GM21786 (cell line): ENCODE results near the gene POT1.
"Not testable (repeated sequence)": the region's sequence is repeated elsewhere in the genome, so short reads cannot be mapped to it uniquely, and the experiment has no call there.

Experiments
- ATAC-seq: cut with Tn5 transposase; IDR thresholded peaks from one replicate; pipeline ENCODE4 v1.9.1; 2021; ENCODE audit not compliant: unreplicated experiment

POT1 gene

GRCh38 chr7:124929467-124930172, at the start of gene POT1:
Gene POT1 (minus strand): TSS chr7:124929825. CDS start chr7:124897173, 32,652 bp downstream.
- peak; percentile 99 for ATAC-seq

- not testable (repeated sequence) for ATAC-seq
Measured at GRCh38 chr7:124975131-124975530, 45.5 kb upstream of the POT1 start.

DNA sequence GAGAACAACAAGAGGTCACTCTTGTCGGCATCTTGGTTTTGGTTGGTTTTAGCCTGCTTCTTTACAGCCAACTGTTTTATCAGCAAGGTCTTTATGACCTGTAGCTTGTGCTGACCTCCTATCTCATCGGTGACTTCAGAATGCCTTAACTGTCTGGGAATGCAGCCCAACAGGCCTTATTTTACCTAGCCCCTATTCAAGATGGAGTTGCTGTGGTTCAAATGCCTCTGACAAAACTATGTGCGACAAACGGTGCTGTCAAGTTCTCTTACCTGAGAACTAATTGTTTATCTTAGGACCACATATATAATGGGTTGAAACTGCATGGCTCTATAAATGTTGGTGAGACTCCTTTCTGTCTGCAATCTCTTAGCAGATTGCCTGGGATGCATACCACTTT, 35.9 kb upstream of the POT1 start:
- ATAC-seq: no peak

- no peak for ATAC-seq
Measured at GRCh38 chr7:124959676-124960075, 30.1 kb upstream of the POT1 start.

- not testable (repeated sequence) for ATAC-seq
Measured at GRCh38 chr7:124957952-124958351, 28.3 kb upstream of the POT1 start.

DNA sequence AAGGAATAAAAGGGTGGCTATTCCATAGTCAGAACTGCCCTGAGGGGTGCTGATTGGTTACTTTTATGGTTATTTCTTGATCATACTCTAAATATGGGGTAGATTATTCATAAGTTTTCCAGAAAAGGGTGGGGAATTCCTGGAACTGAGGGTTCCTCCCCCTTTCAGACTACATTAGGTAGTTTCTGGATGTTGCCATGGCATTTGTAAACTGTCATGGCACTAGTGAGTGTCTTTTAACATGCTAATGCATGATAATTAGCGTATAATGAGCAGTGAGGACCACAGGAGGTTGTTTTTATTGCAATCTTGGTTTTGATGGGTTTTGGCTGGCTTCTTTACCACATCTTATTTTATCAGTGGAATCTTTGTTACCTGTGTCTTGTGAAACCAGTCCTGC, 26.5 kb upstream of the POT1 start:
- no peak for ATAC-seq

DNA sequence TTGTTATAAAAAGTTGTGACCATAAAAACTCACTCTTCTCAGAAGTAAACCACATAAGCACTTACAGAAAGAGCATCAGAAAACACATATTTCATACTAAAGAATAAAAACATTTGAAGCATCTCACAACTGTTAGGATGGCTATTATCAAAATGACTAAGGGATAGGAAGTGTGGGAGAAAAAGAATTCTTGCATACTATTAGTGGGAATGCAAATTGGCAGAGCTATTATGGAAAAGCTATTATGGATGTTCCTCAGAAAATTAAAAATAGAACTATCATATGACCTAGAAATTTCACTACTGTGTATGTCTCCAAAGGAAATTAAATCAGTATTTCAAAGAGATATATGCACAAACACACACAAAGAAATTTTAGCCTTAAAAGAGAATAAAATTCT, 25.2 kb upstream of the POT1 start:
- ATAC-seq: no peak

DNA sequence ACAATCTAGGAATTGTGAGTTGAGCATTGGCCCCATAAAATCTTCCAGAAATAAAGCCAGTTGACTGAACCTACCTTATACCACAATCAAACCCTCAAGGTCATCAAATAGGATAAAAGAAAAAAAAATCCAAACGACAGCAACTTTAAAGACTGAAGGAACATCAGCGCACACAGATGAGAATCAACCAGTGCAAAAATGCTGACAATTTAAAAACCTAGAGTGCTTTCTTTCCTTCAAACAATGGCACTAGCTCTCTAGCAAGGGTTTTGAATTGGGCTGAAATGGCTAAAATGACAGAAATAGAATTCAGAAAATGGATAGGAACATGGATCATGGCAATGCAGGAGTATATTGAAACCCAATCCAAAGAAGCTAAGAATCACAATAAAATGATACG, 16.1 kb upstream of the POT1 start:
- ATAC-seq: no peak

DNA sequence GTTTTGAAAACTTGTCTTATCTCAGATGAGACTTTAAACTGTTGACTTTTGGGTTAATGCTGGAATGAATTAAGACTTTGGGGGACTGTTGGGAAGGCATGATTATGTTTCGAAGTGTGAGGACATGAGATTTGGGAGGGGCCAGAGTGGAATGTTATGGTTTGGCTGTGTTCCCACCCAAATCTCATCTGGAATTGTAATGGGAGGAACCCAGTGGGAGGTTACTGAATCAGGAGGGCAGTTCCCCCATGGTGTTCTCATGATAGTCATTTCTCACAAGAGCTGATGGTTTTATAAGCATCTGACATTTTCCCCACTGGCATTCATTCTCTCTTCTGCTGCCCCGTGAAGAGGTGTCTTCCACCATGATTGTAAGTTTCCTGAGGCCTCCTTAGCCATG, 13.8 kb upstream of the POT1 start:
- ATAC-seq: no peak

GRCh38 chr7:124942399-124942798, 12.8 kb upstream of the POT1 start:
- ATAC-seq: no peak

- no peak for ATAC-seq
Measured at GRCh38 chr7:124940306-124940705, 10.7 kb upstream of the POT1 start.

GRCh38 chr7:124938128-124938527, 8.5 kb upstream of the POT1 start:
- ATAC-seq: no peak

GRCh38 chr7:124937076-124937475, 7.5 kb upstream of the POT1 start:
- no peak for ATAC-seq

GRCh38 chr7:124934841-124935240, 5.2 kb upstream of the POT1 start:
- no peak for ATAC-seq

- no peak for ATAC-seq
Measured at GRCh38 chr7:124930655-124931597, 1.3 kb upstream of the POT1 start.

DNA sequence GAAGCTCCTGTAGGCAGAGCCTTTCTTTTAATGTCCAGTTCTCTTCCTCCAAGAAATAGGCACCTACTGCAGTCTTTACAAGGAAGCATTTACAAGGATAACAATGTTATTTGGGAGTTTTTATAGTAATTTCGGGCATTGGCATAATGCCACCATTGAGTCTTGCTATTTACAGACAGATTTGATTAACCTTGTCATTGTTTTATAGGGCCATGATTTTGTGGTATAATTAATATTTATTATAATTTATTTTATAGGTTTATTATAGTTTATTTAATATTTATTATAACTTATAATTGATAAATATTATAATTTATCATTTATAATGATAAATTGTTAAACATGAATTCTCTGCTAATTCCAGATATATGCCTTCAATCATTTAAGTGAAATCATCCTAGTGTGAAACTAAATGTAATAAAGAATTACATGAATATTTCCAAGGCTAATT, 573 bp upstream of the POT1 start:
- no peak for ATAC-seq

- ATAC-seq: no peak
Measured at GRCh38 chr7:124924906-124925305, 4.7 kb downstream of the POT1 start.

GRCh38 chr7:124922200-124922599, 7.4 kb downstream of the POT1 start:
- no peak for ATAC-seq

DNA sequence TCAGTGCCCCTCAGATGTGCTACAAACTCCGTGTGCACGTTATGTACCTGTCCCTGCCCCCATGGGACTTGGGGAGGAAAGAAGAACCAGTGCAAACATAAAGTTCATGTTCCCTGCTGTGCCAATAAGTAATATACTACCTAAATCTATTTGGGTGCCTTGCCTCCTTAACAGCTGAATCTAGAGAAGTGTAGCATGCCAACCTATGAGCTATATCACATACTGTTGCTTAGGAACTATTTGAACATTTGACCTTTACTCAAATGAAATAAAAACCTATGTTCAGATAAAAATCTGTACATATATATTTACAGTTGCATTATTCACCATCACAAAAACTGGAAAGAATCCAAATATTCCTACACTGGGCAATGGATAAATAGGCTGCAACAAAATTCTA, 9.8 kb downstream of the POT1 start:
- ATAC-seq: no peak

DNA sequence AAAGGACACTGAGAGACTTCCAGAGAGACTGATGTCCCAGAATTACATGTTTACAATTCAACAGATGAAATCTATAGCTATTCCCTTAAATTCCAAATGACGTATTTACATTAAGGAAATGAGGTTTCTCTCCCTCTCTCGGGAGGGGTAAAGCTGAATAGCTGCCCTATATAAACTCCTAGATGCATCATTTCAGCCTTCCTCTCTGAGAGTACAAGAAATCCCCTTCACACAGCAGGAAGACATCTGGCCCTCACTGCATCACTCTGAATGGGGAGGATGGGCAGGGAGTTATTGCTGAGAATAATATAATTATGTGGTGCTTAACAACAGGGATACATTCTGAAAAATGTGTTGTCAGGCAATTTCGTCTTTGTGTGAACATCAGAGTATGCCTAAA, 11.0 kb downstream of the POT1 start:
- ATAC-seq: peak; percentile 73

GRCh38 chr7:124915242-124915641, 14.4 kb downstream of the POT1 start:
- peak; percentile 45 for ATAC-seq

- no peak for ATAC-seq
Measured at GRCh38 chr7:124914298-124914697, 15.3 kb downstream of the POT1 start.
